NCI-H2196 treated with DMSO at 0.1 percent for 48 hours (cell line): ENCODE measurements around the gene CNOT1.

ENCODE experiments used
- DNase-seq: peaks from one replicate; lab custom pipeline; 2025; ENCODE audit not compliant: unreplicated experiment; lab: John Stamatoyannopoulos, UW

CNOT1 gene

GRCh38 chr16:58518980-58519368 is 110.7 kb downstream of the CNOT1 start:
- no peak for DNase-seq

- DNase-seq: no peak
These were observed 111.3 kb downstream of the CNOT1 start for GRCh38 chr16:58518083-58518979.

- DNase-seq: no peak
These were observed 112.9 kb downstream of the CNOT1 start for GRCh38 chr16:58516768-58517107.

GRCh38 chr16:58515871-58516767 is 113.5 kb downstream of the CNOT1 start:
- DNase-seq: no peak

- DNase-seq: peak; percentile 26
These were observed 114.3 kb downstream of the CNOT1 start, which contains the start of gene SETD6 for GRCh38 chr16:58515125-58515870. Gene SETD6 (plus strand): TSS chr16:58515517. CDS start chr16:58515538, 21 bp downstream.

- DNase-seq: no peak
These were observed 115.8 kb downstream of the CNOT1 start for GRCh38 chr16:58513874-58514273.

GRCh38 chr16:58511933-58512815 is 117.5 kb downstream of the CNOT1 start:
- DNase-seq: peak; percentile 2

GRCh38 chr16:58510776-58511628 is 118.6 kb downstream of the CNOT1 start:
- no peak for DNase-seq

GRCh38 chr16:58510097-58510775 is 119.4 kb downstream of the CNOT1 start:
- no peak for DNase-seq

GRCh38 chr16:58509256-58510096 is 120.2 kb downstream of the CNOT1 start:
- DNase-seq: no peak

- no peak for DNase-seq
These were observed 120.9 kb downstream of the CNOT1 start for GRCh38 chr16:58508671-58509251.

GRCh38 chr16:58507963-58508670 is 121.5 kb downstream of the CNOT1 start:
- no peak for DNase-seq

GRCh38 chr16:58507195-58507962 is 122.2 kb downstream of the CNOT1 start:
- no peak for DNase-seq

GRCh38 chr16:58506241-58507194 is 123.1 kb downstream of the CNOT1 start:
- no peak for DNase-seq
